ENCODE results near the gene HTR7.

HTR7 gene

GRCh38 chr10:90745565-90745964 lies 112.3 kb downstream of the HTR7 start:
- no peak for TF ChIP-seq CTCF (IDR thresholded peaks at IDR 0.05; ENCODE audit: low read depth, low read length)
- no peak overlapping the region for H3K4me3 ChIP-seq (replicated peaks in 1 of 2; ENCODE audit: low read depth in 2 of 2, low read length in 2 of 2)
- DNase-seq (ENCODE audit: low read depth in 2 of 2) = peak in 1 of 2 donors; percentile 20

GRCh38 chr10:90743291-90743690 lies 114.5 kb downstream of the HTR7 start:
- TF ChIP-seq CTCF (IDR thresholded peaks at IDR 0.05; ENCODE audit: low read depth, low read length) = no peak
- H3K4me3 ChIP-seq (replicated peaks in 1 of 2; ENCODE audit: low read depth in 2 of 2, low read length in 2 of 2) = no peak overlapping the region
- no peak for DNase-seq (ENCODE audit: low read depth in 2 of 2)

GRCh38 chr10:90741926-90742565 lies 115.8 kb downstream of the HTR7 start:
- no peak for TF ChIP-seq CTCF (IDR thresholded peaks at IDR 0.05; ENCODE audit: low read depth, low read length)

GRCh38 chr10:90740265-90740664 lies 117.6 kb downstream of the HTR7 start:
- no peak overlapping the region for H3K4me3 ChIP-seq (replicated peaks in 1 of 2; ENCODE audit: low read depth in 2 of 2, low read length in 2 of 2)
- DNase-seq (ENCODE audit: low read depth in 2 of 2) = no peak
- no peak for TF ChIP-seq CTCF (IDR thresholded peaks at IDR 0.05; ENCODE audit: low read depth, low read length)

More at GRCh38 chr10:90741926-90742565, 115.8 kb downstream of the HTR7 start:
- DNase-seq (ENCODE audit: low read depth in 2 of 2) = peak; percentile 27 to 78
- no peak overlapping the region for H3K4me3 ChIP-seq (replicated peaks in 1 of 2; ENCODE audit: low read depth in 2 of 2, low read length in 2 of 2)

GRCh38 chr10:90738885-90739284 lies 119.0 kb downstream of the HTR7 start:
- H3K4me3 ChIP-seq (replicated peaks in 1 of 2; ENCODE audit: low read depth in 2 of 2, low read length in 2 of 2) = no peak overlapping the region
- DNase-seq (ENCODE audit: low read depth in 2 of 2) = peak in 1 of 2 donors; percentile 13
- no peak for TF ChIP-seq CTCF (IDR thresholded peaks at IDR 0.05; ENCODE audit: low read depth, low read length)

GRCh38 chr10:90734415-90734814 lies 123.4 kb downstream of the HTR7 start:
- TF ChIP-seq CTCF (IDR thresholded peaks at IDR 0.05; ENCODE audit: low read depth, low read length) = no peak
- no peak for DNase-seq (ENCODE audit: low read depth in 2 of 2)
- no peak overlapping the region for H3K4me3 ChIP-seq (replicated peaks in 1 of 2; ENCODE audit: low read depth in 2 of 2, low read length in 2 of 2)

GRCh38 chr10:90732581-90732980 lies 125.3 kb downstream of the HTR7 start:
- DNase-seq (ENCODE audit: low read depth in 2 of 2) = no peak
- no peak overlapping the region for H3K4me3 ChIP-seq (replicated peaks in 1 of 2; ENCODE audit: low read depth in 2 of 2, low read length in 2 of 2)
- no peak for TF ChIP-seq CTCF (IDR thresholded peaks at IDR 0.05; ENCODE audit: low read depth, low read length)
